ENCODE results near the gene TNFAIP8.
"Not testable (repeated sequence)": the region's sequence is repeated elsewhere in the genome, so short reads cannot be mapped to it uniquely, and the experiment has no call there.

Gene TNFAIP8

GRCh38 chr5:119428166-119428565, 72.3 kb downstream of the TNFAIP8 start:
- DNase-seq = not testable (repeated sequence)

GRCh38 chr5:119428574-119428973, 72.8 kb downstream of the TNFAIP8 start:
- DNase-seq = not testable (repeated sequence)

GRCh38 chr5:119432674-119433237, 76.9 kb downstream of the TNFAIP8 start:
- DNase-seq = not testable (repeated sequence)

GRCh38 chr5:119435436-119436132, 79.8 kb downstream of the TNFAIP8 start:
- no peak for DNase-seq

GRCh38 chr5:119437785-119438586, 82.2 kb downstream of the TNFAIP8 start:
- not testable (repeated sequence) for DNase-seq

GRCh38 chr5:119438587-119438917, 82.7 kb downstream of the TNFAIP8 start:
- DNase-seq = not testable (repeated sequence)

- DNase-seq = no peak
Measured at GRCh38 chr5:119439140-119439631, 83.4 kb downstream of the TNFAIP8 start.

GRCh38 chr5:119439632-119440031, 83.8 kb downstream of the TNFAIP8 start:
- DNase-seq = not testable (repeated sequence)

GRCh38 chr5:119444643-119445042, 88.8 kb downstream of the TNFAIP8 start:
- not testable (repeated sequence) for DNase-seq

- DNase-seq = no peak
Measured at GRCh38 chr5:119445544-119445943, 89.7 kb downstream of the TNFAIP8 start.
